ENCODE data around the gene CD8B2.
"Not testable (repeated sequence)": the region's sequence is repeated elsewhere in the genome, so short reads cannot be mapped to it uniquely, and the experiment has no call there.

Gene CD8B2

DNA sequence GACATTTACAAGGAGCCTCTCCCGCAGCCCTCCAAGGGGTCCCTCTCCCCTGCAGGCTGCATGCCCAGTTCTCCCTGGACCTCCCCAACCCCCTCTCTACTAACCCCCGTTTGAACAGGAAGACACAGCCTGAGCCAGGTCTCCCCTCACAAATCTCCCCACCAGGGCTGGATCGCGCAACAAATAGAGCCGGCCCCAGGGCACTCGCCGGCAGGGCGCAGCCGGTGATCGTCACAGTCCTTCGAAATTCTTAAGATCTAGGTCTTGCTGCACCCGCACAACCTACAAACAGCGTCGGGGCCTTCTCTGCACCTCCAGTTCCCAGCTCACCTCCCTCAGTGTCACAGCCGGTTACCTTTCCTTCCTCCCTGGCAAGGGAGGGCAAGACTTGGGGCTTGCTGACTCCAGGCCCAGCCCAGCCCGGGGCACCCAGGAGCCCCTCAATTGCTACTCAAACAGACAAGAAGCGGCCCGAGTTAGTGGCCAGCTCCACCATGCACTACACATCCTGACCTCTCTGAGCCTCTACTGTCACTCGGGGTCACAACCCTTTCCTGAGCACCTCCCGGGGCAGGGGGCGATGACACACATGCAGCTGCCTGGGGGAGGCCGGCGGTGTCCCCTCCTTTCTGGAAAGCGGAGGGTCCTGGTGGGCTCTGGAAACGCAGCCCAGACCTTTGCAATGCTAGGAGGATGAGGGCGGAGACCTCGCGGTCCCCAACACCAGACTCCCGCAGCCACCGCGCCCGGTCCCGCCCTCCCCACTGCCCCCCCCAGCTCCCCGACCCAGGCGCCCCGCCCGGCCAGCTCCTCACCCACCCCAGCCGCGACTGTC lies at the start of gene CD8B2:
CD8B2 (plus strand) TSS at position 814 of the 835 bp plus-strand sequence. CDS start 63 bp downstream, outside the sequence.
- not testable (repeated sequence) for DNase-seq

DNA sequence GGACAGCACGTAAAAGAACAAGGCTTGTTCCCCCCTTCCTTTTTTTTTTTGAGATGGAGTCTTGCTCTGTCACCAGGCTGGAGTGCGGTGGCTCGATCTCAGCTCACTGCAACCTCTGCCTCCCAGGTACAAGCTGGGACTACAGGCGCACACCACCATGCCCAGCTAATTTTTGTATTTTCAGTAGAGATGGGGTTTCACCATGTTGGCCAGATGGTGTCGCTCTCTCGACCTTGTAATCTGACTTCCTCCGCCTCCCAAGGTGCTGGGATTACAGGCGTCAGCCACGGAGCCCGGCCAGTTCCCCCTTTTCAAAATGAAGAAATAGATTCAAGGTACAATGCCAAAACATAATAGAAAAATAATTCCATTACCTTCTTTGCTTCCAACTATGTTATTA lies 25.3 kb upstream of the CD8B2 start:
- not testable (repeated sequence) for DNase-seq

DNA sequence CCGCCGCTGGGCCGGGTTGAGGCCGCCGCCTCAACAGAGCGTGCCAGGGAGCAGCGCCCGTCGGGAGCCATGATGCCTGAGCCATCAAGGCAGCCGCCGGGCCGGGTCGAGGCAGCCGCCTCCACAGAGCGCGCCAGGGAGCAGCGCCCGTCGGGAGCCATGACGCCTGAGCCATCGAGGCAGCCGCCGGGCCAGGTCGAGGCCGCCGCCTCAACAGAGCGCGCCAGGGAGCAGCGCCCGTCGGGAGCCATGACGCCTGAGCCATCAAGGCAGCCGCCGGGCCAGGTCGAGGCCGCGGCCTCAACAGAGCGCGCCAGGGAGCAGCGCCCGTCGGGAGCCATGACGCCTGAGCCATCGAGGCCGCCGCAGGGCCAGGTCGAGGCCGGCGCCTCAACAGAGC lies 19.6 kb upstream of the CD8B2 start:
- DNase-seq, result not testable (repeated sequence)

DNA sequence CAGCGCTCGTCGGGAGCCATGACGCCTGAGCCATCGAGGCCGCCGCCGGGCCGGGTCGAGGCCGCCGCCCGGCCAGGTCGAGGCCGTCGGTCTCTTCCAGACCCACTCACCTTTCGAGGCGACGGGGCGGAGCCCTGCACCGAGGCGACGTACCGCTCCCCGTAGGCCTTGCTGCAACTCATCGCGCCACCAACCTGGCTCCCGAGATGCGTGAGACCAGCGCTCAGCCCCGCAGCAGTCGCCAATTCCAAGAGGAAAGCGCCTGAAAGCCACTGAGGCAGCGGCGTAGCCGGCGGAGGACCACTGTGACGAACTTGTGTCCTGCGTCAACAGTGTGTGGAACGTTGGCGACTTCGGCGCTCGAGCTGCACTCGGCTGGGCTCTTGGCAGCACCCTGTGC lies 19.1 kb upstream of the CD8B2 start, which contains the start of gene RGPD3:
RGPD3 (minus strand) TSS at position 307 of the 400 bp plus-strand sequence; CDS start at position 182, 125 bp downstream.
- DNase-seq, result not testable (repeated sequence)

DNA sequence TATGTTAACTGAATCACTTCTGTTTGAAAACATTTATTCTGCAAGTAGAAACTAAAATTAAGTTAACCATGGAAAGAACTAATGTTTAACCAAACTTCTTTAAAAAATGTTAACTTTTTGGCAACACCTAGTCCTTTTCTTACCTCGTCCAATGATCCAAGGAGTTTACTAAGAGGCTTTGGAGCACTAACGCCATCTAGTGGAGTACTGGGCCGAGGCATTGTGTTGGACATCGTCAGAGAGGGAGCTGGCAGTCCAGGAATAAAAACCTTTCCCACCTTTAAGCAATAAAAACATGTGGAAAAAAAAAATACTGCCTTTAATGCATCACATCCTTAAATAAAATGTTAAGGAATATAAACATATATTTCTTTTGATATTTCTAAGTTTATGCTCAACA lies 16.5 kb upstream of the CD8B2 start:
- DNase-seq, result not testable (repeated sequence)

DNA sequence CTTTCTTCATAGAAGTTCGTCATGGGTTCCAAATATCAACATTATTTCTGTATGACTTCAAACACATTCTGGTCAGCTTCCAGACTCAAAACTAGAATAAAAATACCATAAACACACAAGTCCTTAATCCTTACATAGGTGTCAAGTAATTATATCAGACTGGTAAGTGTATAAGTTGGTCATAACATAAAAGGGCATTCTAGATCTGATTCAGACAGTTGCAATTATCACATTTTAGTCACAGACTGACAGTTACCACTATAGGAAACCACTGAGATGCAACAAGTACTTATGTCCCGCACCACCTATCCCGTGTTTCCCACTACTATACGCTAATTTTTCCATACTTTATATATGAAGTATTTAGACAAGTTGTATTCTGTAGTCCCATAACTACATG lies 9.5 kb upstream of the CD8B2 start:
- not testable (repeated sequence) for DNase-seq

DNA sequence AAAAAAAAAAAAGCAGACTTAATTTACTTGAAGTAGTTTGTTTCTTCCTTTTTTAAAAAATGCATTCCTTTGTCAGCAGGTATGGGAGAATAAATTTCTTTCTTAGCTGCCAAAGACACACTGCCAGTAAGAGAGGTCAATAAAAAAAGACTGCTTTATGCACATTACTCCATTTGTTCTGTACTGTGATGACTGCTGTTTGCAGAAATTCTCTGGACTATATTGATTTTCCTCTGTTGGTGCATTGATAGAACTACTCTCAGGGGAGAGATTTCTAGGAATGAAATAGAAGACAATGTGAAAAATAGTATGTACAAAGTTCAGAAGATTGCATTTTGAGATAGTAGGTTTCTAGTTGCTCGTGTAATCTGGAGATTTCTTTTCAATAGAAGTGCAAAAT lies 7.6 kb upstream of the CD8B2 start:
- not testable (repeated sequence) for DNase-seq

DNA sequence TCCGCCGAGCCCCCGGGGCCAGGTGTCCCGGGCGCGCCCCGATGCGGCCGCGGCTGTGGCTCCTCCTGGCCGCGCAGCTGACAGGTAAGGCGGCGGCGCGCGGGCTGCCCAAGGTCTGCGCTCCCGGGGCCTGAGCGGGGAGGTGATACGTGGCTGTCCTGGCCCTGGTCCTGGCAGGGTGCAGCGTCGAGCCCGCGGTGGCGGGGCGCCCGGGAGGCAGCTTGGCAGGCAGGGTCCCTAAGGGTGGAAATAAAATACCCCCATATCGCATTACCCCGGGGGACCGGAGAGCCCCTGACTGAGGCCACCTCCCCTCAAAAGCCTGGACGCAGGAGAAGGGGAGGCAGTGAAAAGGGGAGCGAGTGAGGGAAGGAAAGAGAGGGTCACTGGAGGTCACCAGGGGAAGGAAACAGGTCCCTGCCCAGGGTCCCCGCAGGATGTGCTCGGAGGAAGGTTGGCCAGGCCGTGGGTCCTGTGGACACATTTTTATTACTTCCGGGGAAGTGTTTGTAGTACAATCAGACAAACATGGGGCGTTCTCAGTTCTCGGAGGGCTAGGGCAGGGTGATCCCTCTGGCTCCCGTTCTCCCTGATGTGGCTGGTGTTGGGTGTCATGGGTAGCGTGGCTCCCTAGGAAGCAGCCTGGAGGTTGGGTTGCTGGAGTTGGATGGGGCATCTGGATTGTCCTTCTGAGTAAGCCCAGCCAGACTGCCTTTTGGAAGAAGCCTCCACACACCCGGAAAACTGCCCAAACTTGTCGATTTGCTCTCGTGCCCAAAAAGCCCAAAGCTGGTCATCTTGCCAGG lies 425 bp downstream of the CD8B2 start:
- DNase-seq, result not testable (repeated sequence)

DNA sequence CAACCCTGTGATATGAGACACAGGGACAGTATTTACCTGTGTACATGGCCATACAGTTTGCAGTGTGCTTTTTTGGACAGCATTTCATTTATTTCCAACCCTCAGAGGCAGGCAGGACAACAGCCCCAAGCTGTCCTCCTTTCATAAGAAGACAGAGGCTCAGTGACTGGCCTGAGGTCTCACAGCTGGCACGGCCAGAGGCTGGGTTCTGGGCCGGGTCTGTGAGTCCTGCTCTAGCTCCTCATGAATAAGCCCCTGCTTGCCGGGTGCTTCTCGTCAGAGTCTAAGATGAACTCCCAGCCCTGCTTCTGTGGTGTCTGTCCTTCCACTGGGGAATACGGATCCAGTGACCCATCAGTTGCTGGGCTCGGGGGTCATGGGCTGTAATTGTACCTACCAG lies 2.5 kb downstream of the CD8B2 start:
- not testable (repeated sequence) for DNase-seq

DNA sequence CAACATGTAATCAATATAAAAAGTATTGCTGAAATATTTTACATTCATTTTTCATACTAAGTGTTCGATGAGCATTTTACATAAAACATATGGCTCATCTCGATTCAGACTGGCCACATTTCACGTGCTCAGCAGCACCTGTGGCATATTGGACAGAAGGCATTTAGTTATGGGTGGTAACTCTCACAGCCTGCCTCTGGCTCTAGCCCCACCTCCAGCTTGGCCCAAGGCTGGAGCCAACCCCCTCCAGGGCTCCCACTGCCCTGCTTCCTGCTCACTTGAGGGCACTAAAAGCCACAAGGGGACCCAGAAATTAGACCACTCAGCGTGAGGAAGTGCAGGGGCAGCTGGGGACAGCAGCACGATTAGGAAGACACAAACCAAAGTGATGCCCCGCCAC lies 5.2 kb downstream of the CD8B2 start:
- not testable (repeated sequence) for DNase-seq

DNA sequence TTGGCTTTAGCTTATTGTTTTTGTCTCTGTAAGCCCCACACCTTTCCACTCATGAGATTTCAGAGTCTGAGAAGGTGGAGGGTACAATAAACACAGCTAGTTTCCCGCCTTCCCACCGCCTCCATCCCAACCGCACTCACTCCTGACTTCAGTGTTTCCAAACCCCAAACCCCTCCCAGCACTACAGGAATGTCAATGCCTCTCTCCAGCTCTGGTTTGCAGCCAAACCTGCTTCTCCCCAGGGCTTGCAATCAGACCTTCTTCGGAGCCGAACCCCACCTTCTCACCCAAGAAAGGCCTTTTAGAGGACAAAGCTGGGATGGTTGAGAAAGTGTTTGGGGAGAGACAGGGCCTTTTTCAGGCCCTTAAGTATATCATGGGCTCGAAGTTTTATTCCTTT lies 5.7 kb downstream of the CD8B2 start:
- DNase-seq, result not testable (repeated sequence)

DNA sequence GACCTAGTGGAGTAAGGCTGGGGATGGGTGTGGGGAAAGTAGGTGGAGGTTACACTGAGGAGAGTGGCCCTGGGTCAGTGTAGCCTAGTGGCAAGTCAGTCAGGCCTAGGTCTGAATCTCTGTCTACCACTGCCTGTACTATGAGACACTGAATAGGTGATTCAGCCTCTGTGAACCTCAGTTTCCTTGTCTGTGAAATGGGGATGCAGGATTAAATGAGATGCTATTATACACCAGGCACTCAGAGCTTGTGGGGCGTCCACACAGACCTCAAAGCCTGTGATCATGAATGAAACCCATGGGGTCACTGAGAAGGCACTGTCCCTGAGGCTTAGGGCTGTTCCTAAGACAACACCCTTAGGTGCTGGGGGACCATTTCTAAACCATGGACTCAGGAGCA lies 11.4 kb downstream of the CD8B2 start:
- not testable (repeated sequence) for DNase-seq

DNA sequence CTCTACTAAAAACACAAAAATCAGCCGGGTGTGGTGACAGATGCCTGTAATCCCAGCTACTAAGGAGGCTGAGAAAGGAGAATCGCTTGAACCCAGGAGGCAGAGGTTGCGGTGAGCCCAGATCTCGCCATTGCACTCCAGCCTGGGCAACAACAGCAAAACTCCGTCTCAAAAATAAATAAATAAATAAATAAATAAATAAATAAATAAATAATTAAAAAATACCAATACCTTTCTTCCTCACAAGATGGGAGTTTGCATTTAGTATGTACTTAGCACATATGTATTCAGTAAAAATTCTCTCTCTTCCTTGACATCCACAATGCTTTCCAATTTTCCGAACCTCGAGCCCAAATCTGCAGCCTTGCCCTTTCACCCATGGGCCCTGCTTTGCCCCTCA lies 13.2 kb downstream of the CD8B2 start:
- DNase-seq, result not testable (repeated sequence)

DNA sequence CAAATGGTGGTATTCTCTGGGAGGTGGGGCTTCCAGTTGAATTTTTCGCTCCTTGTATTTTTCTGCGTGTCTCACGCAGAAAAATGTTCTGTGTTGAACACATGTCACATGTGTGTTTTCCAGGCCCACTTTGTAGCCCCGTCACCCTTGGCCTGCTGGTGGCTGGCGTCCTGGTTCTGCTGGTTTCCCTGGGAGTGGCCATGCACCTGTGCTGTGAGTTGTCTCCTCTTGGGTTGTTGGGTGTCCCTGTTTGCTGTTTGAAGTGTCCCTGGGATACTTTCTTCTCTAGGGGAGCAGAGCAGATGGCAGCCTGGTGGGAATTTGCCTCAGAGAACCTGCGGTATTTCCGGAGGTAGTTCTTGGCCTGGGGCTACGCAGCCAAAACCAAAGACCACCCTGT lies 15.2 kb downstream of the CD8B2 start:
- not testable (repeated sequence) for DNase-seq

DNA sequence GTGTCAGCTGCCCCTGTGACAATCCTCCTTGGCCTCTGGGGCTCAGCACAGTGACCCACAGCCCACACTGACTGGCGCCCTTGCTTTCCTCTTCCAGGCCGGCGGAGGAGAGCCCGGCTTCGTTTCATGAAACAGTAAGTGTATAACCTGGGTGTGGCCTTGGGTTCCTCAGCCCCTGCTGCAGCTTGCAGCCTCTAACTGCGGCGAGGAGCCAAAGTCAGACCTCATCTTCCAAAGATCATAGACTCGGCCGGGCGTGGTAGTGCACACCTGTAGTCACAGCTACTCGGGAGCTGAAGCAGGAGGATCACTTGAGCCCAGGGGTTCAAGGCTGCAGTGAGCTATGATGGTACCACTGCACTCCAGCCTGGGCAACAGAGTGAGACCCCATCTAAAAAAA lies 17.0 kb downstream of the CD8B2 start:
- not testable (repeated sequence) for DNase-seq

DNA sequence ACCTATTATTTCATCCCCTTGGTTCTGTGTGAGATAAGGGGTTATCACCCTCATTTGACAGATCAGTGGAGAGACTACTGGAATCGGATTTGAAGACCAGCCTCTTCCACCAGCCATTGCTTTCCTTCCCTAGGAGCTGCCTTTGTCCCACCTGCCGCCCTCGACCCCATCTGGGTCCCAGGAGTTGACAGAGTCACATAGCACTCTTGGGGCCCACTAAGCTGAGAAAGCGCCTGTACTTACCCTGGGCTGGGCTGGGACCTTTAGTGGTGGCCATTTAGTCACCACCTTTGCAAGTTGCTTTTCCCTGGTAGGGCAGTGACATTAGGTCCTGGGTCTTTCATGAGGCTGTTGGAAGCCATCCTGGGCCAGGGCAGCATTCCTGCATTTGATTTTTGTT lies 17.6 kb downstream of the CD8B2 start:
- DNase-seq, result not testable (repeated sequence)

DNA sequence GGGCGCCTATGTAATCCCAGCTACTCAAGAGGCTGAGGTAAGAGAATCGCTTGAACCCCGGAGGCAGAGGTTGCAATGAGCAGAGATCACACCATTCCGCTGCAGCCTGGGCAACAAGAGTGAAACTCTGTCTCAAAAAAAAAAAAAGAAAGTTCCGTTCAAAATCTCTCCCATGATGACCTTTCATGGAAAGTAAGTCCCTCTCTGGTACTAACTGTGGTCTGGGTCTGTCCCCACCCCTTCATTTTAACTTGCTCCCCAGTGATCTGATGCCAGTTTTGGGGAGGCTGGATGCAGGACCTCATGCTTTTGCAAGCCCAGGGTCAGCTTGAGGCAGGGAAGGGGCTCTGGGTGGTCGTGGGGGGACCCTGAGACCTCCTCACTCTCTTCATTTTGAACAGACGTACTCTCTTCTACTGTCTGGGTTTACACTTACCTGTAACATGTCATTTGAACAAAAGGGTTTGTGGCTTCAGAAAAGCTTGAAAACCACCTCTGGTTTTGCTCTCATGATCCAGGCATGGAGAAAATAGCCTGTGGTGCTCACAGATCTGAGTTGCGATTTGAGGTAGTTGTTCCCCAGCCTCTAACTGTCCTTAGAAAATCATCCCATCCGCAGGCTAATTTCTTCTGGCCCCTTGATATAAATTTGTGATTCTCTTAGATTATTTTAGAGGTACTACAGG lies 19.0 kb downstream of the CD8B2 start:
- not testable (repeated sequence) for DNase-seq

DNA sequence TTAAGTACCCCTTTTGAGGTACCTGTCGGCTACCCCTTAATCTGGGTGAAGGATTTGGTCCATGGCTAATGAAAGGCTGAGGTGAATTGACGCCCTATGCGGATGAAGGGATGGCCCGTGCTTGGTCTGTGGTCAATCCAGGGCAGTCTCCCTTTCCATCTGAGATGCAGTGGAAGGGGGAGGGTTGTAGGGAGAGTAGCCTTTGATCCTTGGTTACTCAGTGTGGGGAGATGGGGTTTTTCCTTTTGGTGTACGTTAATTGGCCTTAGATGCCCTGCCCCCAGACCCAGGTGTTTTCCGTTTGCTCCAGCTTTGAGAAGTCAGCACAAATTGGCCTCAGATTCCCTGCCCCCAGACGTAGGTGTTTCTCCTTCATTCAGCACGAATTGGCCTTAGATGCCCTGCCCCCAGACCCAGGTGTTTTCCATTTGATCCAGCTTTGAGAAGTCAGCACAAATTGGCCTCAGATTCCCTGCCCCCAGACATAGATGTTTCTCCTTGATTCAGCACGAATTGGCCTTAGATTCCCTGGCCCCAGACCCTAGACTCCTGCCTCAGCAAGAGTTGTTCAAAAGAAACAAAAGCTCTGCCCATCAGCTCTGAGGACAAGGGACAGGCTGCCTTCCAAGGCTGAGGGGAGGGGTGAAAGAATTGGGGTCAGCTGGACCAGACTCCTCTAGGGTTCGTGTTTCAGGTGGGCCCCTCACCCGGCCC lies 21.7 kb downstream of the CD8B2 start:
- DNase-seq, result not testable (repeated sequence)

DNA sequence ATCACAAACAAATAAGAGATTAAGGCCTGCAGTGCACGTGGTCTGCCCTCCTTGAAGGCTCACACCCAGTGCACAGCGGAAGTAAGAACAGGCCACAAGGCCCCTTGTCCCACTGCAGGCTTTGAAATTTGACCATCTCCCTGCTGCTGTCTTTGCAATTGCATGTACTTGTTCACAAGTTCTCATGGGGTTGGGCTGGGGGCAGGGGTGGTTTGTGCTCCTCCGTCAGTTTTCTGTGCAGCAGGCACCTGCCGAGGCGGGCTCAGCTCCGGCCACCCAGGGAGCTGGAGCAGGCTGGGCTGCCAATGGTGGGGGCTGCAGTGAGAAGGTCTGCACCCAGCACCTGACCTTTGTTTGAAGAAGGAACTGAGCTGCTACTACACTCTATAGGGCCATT lies 22.2 kb downstream of the CD8B2 start:
- DNase-seq, result not testable (repeated sequence)

DNA sequence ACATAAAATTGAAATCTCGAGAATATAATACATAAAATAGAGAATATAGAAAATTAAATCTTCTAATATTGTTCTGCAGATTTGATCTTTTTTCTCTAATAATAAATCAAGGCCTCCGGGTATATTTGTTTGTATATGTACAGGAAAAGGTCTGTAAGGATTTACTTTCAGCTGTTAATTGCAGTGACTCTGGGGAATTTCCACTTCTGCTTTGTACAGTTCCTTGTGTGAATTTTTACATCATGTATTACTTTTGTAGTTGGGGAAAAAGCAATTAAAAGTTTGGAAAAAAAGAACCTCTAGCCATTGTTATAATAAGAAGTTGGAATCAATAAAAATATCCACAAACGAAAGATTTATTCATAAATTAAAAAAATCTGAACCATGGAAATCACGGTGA lies 23.6 kb downstream of the CD8B2 start:
- DNase-seq, result not testable (repeated sequence)

DNA sequence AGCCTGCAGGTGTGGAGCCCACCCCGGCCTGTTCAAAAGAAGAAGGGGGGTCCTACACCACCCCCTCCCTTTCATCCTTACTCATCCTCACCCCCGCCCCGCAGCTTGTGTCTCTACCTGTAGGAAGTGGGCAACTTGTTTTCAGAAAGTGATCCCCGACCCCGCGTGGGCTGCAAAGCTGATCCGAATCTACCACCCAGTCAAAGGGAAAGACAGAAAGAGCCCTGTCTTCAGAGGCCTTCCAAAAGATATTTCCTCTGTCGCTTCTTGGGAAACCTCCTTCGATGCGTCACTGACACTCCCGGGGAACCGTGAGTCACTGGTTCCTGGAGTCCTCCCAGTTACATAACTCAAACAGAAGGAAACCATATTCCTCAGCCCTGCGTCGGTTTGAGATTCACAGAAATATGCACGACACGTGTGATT lies 24.3 kb downstream of the CD8B2 start:
- not testable (repeated sequence) for DNase-seq

DNA sequence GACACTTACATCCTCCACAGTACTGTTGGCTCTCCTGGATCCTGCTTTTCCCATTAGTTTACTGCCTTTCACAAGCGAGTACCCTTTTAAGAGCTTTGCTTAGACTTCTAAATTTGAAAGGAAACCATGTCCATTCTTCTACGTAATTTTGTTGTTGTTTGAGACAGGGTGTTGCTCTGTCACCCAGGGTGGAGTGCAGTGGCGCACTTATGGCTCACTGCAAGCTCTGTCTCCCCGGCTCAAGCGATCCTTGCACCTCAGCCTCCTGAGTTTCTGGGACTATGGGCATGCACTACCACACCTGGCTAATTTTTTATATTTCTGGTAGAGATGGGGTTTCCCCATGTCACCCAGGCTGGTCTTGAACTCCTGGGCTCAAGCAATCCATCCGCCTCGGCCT lies 24.8 kb downstream of the CD8B2 start:
- not testable (repeated sequence) for DNase-seq

Measured in hippocampal formation (tissue), 2 donors.